Ascending aorta (tissue), 2 donors: ENCODE results near the gene ADD1. TPM values are rescaled to one million over a fixed set of nuclear protein-coding genes. Genes with fewer than 3 reads are reported as not detected.

ENCODE experiments used
- DNase-seq, 2 donors: peaks; one replicate each; pipeline ENCODE4 v3.0.0-alpha.2; 2019; ENCODE audit warnings: low spot score in 2 of 2
- H3K27ac ChIP-seq, 2 donors: fragments of 200-600 bp; sonication (generic); one replicate each; pipeline ENCODE4 v1.5.1; 2016 to 2017; ENCODE audit warnings: mild to moderate bottlenecking in 1 of 2
- H3K27me3 ChIP-seq: fragments of 200-600 bp; sonication (generic); one replicate; pipeline ENCODE4 v1.5.1; 2017
- H3K36me3 ChIP-seq, 2 donors: fragments of 200-600 bp; sonication (generic); one replicate each; pipeline ENCODE4 v1.5.1; 2016
- H3K4me1 ChIP-seq, 2 donors: fragments of 200-600 bp; sonication (generic); one replicate each; pipeline ENCODE4 v1.5.1; 2016 to 2017; ENCODE audit warnings: mild to moderate bottlenecking in 1 of 2
- H3K4me3 ChIP-seq, 2 donors: fragments of 200-600 bp; sonication (generic); one replicate each; pipeline ENCODE4 v1.5.1; 2016 to 2017; ENCODE audit warnings: mild to moderate bottlenecking in 1 of 2
- H3K9me3 ChIP-seq, 2 donors: fragments of 200-600 bp; sonication (generic); one replicate each; pipeline ENCODE4 v1.5.1; 2016
- intact Hi-C: fragments of 100-400 bp; cut with DNase I; formaldehyde crosslinking; loops from one replicate; pipeline ENCODE4 v1.15.1; 2023
- total RNA-seq: library from RNA; depleted of rRNA; stranded (reverse); fragments of >200 nt; gene quantifications from one replicate; pipeline ENCODE4 v1.1.0, GENCODE V29; 2016
- TF ChIP-seq, protein P1 (sequence below), 3 experiments: fragments of 200-600 bp in 2 of 3; fragments of 450-650 bp in 1 of 3; sonication (generic) in 2 of 3; IDR thresholded peaks; one replicate each; pipeline ENCODE4 v1.5.1; 2016 to 2019; ENCODE audit warnings: antibody characterized with exemption in 3 of 3, mild to moderate bottlenecking in 1 of 3, moderate library complexity in 1 of 3

ADD1 gene
- total RNA-seq, 1 donor from 2014 or later: 261 TPM

DNA sequence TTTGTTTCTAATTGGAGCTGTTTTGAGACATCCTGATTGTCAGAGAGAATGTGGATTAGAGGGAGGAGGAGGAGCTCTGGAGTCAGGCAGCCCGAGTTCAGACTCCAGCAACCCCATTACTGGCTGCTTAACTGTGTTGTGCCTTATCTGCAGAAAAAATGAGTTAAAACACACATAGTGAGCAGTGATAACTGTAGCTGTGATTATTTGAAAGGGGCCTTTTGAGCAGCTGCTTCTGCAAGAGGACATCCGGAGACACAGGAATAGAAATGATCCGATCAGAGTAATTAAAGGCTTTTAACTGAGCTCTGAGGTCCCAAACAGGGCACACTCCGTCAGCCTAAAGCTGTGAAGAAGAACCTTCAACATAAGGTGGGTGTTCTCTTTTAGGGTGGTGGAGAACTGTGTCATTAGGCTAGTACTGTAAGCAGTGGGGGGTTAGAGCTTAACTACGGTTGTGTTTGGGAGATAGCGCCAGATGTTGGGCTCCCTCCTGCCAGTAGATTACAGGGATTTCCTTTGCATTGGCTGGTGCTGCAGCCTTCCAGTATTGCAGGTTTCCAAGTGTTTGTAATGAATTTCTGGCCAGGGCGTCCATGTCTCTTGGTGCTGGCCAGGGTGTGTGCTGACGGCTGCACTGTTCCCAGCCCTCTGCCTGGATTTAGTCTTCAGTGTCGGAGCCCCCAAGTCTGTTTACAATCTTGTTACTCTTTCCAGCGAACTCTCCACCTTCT lies 24.3 kb downstream of the ADD1 start:
- Histone ChIP-seq H3K27ac (peak overlapping the region in 1 of 2 donors; percentile 37), H3K4me1 (peaks cover 19 to 61% of the 10 kb centered on the region in 2 donors), H3K27me3 (no peaks in the 10 kb centered on the region), H3K4me3 (peak overlapping the region; percentile 24 to 53), H3K9me3 (no peaks in the 10 kb centered on the region), H3K36me3 (no peaks in the 10 kb centered on the region)
- TF ChIP-seq, protein P1, sequence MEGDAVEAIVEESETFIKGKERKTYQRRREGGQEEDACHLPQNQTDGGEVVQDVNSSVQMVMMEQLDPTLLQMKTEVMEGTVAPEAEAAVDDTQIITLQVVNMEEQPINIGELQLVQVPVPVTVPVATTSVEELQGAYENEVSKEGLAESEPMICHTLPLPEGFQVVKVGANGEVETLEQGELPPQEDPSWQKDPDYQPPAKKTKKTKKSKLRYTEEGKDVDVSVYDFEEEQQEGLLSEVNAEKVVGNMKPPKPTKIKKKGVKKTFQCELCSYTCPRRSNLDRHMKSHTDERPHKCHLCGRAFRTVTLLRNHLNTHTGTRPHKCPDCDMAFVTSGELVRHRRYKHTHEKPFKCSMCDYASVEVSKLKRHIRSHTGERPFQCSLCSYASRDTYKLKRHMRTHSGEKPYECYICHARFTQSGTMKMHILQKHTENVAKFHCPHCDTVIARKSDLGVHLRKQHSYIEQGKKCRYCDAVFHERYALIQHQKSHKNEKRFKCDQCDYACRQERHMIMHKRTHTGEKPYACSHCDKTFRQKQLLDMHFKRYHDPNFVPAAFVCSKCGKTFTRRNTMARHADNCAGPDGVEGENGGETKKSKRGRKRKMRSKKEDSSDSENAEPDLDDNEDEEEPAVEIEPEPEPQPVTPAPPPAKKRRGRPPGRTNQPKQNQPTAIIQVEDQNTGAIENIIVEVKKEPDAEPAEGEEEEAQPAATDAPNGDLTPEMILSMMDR (IDR thresholded peaks at IDR 0.05): no peak
- DNase-seq: no peak
- intact Hi-C loops: no loop called here

DNA sequence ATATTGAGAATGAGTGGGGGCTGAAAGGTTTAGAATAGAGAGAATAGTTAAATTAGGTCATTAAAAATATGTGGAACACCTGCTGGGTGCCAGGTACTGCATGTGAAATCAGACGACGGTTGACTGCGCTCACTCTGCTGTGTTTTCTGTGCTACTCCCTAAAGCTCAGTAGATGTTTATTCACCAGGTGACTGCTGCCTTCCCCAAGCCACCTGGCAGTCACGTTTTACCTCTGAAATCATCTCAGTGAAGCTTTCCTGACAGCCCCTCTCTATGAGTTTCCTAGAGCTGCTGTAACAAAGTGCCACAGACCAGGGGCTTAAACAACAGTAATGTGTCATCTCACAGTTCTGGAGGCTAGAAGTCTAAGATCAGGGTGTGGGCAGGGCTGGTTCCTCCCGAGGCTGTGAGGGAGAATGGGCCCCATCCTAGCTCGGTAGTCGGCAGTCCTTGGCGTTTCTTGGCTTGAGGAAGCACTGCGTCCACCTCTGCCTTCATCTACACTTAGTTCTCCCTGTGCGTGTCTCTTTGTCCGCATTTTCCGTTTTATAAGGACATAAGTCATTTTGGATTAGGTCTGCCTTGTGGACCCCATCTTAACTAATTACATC lies 25.3 kb downstream of the ADD1 start:
- Histone ChIP-seq H3K36me3 (no peaks in the 10 kb centered on the region), H3K9me3 (no peaks in the 10 kb centered on the region), H3K4me3 (peak overlapping the region in 1 of 2 donors; percentile 53), H3K27me3 (no peaks in the 10 kb centered on the region), H3K4me1 (peaks cover 18 to 51% of the 10 kb centered on the region in 2 donors), H3K27ac (peak overlapping the region in 1 of 2 donors; percentile 37)
- DNase-seq: no peak
- TF ChIP-seq, protein P1 (IDR thresholded peaks at IDR 0.05): no peak
- intact Hi-C loops: no loop called here

DNA sequence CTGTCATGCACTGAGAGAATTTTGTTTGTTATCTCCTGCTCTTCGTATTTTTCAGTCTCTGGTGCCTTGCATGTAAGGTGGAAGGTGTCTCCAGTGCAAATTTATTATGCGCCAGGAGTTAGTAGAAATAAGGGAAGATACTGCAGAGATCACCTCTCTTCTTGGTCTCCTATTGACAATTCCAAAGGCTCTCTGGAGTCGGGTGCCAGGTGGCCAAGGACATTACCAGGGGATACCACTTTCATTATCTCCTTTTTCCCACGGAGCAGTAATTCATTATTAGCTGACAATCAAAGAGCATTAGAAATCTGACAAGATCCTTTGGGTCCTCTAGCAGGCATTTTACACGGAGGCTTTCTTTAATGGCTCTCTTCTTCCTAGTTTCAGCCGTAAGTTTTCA lies 26.0 kb downstream of the ADD1 start:
- Histone ChIP-seq H3K4me3 (no peak overlapping the region), H3K9me3 (no peaks in the 10 kb centered on the region), H3K4me1 (peaks cover 18 to 48% of the 10 kb centered on the region in 2 donors), H3K36me3 (no peaks in the 10 kb centered on the region), H3K27ac (no peak overlapping the region), H3K27me3 (no peaks in the 10 kb centered on the region)
- intact Hi-C loops: no loop called here
- no peak for DNase-seq
- TF ChIP-seq, protein P1 (IDR thresholded peaks at IDR 0.05): no peak

GRCh38 chr4:2870082-2870481 lies 26.4 kb downstream of the ADD1 start:
- intact Hi-C loops: no loop called here
- Histone ChIP-seq H3K27me3 (no peaks in the 10 kb centered on the region), H3K9me3 (no peaks in the 10 kb centered on the region), H3K4me3 (no peak overlapping the region), H3K4me1 (peaks cover 18 to 50% of the 10 kb centered on the region in 2 donors), H3K27ac (no peak overlapping the region), H3K36me3 (no peaks in the 10 kb centered on the region)
- TF ChIP-seq, protein P1 (IDR thresholded peaks at IDR 0.05): no peak
- no peak for DNase-seq

DNA sequence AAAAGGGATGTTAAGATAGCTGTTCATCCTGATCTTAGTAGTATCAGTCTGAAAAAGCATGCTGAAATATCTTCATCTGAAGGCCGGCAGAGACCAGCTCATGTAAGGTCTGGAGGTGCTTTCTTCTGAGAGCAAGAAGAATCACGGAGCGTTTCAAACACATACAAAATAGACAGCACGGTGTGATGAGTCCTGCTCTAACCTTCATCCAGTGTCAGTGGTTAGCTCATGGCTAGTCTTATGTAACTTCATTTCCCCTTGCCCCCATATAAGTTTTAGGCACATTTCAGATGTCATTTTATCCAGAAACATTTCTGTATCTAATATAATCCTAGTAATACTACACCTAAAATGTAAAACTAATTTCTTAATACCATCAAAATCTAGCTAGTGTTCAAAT lies 27.8 kb downstream of the ADD1 start:
- Histone ChIP-seq H3K9me3 (no peaks in the 10 kb centered on the region), H3K27ac (no peak overlapping the region)

More for the DNA sequence above, 27.8 kb downstream of the ADD1 start:
- TF ChIP-seq, protein P1 (IDR thresholded peaks at IDR 0.05): no peak
- intact Hi-C loops: no loop called here
- H3K36me3 ChIP-seq: peaks cover 7 to 8% of the 10 kb centered on the region in 2 donors
- no peaks in the 10 kb centered on the region for H3K27me3 ChIP-seq
- peaks cover 18 to 37% of the 10 kb centered on the region in 2 donors for H3K4me1 ChIP-seq
- DNase-seq: no peak
- H3K4me3 ChIP-seq: no peak overlapping the region
